ENCODE measurements around the gene B4GALT5.

B4GALT5 gene

DNA sequence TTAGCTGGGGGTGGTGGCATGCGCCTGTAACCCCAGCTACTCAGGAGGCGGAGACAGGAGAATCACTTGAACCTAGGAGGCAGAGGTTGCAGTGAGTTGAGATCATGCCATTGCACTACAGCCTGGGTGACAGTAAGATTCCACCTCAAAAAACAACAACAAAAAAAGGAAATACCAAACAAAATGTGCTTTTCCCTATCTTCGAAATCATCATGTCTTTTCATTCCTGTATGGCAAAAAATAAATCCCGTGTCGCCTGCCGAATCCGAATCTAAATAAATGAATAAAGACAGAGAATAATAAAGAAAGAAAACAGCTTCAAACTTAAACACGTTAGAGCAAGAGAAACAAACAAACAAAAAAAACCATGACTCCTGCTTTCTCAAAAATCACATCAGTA, 11.8 kb downstream of the B4GALT5 start:
- H3K27ac ChIP-seq (ENCODE audit: low read depth, low read length) = peak overlapping the region; percentile 77
- peaks cover 3 to 50% (median 37%) of the 10 kb centered on the region in 5 donors for H3K4me1 ChIP-seq (ENCODE audit: control insufficient read depth in 5 of 5, insufficient read depth in 5 of 5, low read length in 5 of 5)
- no peak overlapping the region for H3K4me3 ChIP-seq (ENCODE audit: low read depth in 1 of 5, low read length in 5 of 5)
- H3K9me3 ChIP-seq (ENCODE audit: control insufficient read depth in 5 of 5, low read length in 5 of 5) = no peaks in the 10 kb centered on the region
- no peaks in the 10 kb centered on the region for H3K36me3 ChIP-seq (ENCODE audit: control insufficient read depth in 5 of 5, insufficient read depth in 5 of 5, low read length in 5 of 5)
- H3K9ac ChIP-seq (ENCODE audit: low read length in 5 of 5) = no peak overlapping the region
- H3K27me3 ChIP-seq (ENCODE audit: control insufficient read depth in 5 of 5, insufficient read depth in 4 of 5, low read length in 5 of 5) = no peaks in the 10 kb centered on the region

DNA sequence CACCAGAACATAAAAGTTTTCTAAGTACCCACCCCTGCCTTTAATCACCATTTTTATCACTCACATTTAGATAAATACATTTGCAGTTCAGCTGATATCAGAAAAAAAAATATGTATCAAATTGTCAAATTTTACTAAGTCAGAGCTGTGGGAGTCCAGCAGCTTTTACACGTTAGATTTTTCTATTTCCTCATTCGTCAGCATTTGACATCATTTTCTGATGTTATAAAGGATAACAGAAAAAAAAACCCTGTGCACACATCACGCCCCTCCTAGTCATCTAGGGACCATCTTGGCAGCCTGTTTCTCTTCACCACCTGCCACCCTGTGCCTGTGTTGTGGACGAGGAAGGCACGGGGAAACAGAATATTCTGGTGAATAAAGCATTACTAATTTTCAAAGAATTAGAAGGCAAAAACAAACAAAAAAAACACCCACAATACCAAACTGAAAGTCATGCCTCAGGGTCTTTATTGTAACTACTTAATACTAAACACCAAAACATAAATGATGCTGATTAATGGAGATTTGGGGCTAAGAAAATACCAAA, 12.4 kb downstream of the B4GALT5 start:
- Histone ChIP-seq H3K36me3 (ENCODE audit: control insufficient read depth in 5 of 5, insufficient read depth in 5 of 5, low read length in 5 of 5) (no peaks in the 10 kb centered on the region), H3K4me1 (ENCODE audit: control insufficient read depth in 5 of 5, insufficient read depth in 5 of 5, low read length in 5 of 5) (peaks cover 3 to 46% (median 33%) of the 10 kb centered on the region in 5 donors), H3K27ac (ENCODE audit: low read depth, low read length) (peak overlapping the region; percentile 77), H3K4me3 (ENCODE audit: low read depth in 1 of 5, low read length in 5 of 5) (no peak overlapping the region), H3K27me3 (ENCODE audit: control insufficient read depth in 5 of 5, insufficient read depth in 4 of 5, low read length in 5 of 5) (no peaks in the 10 kb centered on the region), H3K9ac (ENCODE audit: low read length in 5 of 5) (peak overlapping the region in 2 of 5 donors; percentile 24 to 58), H3K9me3 (ENCODE audit: control insufficient read depth in 5 of 5, low read length in 5 of 5) (no peaks in the 10 kb centered on the region)

DNA sequence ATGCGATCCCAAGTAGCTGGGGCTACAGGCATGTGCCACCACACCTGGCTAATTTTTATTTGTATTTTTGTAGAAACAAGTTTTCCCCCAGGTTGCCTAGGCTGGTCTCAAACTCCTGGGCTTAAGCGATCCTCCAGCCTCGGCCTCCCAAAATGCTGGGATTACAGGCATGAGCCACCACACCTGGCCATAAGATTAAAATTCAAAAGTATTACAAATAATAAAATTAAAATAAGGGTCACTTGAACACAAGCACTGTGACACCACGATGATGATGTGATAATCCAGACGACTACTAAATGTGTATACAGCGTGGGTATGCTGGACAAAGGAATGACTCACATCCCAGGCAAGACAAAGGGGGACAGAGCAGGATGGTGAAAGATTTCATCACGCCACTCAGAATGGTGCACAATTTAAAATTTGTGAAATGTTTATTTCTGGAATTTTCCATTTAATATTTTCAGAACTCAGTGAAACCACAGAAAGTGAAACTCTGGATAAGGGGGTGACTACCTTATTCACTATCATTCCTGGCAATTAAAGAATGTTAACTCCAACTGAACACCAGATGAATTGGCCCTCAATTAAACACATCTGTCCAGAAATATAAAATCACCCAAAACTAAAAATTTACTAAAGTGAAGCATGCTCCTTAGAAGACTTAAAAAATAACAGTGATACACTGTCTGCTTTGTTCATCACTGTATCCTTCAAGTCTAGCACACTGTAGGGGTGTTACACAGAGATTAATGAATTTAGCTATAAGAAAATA, 13.1 kb downstream of the B4GALT5 start:
- no peaks in the 10 kb centered on the region for H3K9me3 ChIP-seq (ENCODE audit: control insufficient read depth in 5 of 5, low read length in 5 of 5)
- peaks cover 3 to 49% (median 35%) of the 10 kb centered on the region in 5 donors for H3K4me1 ChIP-seq (ENCODE audit: control insufficient read depth in 5 of 5, insufficient read depth in 5 of 5, low read length in 5 of 5)
- H3K27me3 ChIP-seq (ENCODE audit: control insufficient read depth in 5 of 5, insufficient read depth in 4 of 5, low read length in 5 of 5) = no peaks in the 10 kb centered on the region
- H3K4me3 ChIP-seq (ENCODE audit: low read depth in 1 of 5, low read length in 5 of 5) = no peak overlapping the region
- no peaks in the 10 kb centered on the region for H3K36me3 ChIP-seq (ENCODE audit: control insufficient read depth in 5 of 5, insufficient read depth in 5 of 5, low read length in 5 of 5)
- H3K27ac ChIP-seq (ENCODE audit: low read depth, low read length) = peak overlapping the region; percentile 77
- peak overlapping the region in 2 of 5 donors; percentile 24 to 58 for H3K9ac ChIP-seq (ENCODE audit: low read length in 5 of 5)

DNA sequence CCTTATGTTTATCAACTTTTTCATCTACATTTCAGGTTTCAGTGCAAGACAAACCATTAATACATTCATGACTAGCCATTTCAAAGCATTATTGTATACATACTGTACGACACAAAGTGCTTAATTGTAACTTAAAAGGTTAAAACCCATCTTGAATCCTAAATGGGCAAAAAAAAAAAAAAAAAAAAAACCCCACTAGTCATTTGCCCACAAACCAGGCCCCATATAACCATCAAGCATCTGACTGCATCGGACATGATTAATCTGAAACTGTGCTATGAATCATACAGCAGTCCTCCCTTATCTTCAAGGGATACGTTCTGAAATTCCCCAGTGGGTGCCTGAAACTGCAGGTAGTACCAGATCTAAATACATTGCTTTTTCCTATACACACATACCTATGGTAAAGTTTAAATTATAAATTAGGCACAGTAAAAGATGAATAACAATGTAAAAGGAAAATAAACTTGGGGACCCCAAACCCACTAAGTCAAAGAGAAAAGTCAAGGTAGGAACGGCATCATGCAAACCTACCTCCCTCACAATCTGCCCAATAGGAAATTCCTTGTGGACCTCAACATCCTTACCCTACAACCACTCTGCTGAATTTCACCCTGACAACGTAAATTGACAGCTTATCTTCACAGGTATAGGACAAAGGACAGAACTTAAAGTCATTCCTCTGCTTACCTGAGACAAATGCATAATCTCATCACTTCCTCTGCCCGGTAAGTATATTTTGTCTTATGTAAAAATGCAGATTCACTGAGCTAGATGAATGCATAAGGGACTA, 14.3 kb downstream of the B4GALT5 start:
- H3K36me3 ChIP-seq (ENCODE audit: control insufficient read depth in 5 of 5, insufficient read depth in 5 of 5, low read length in 5 of 5) = no peaks in the 10 kb centered on the region
- peaks cover 2 to 51% (median 36%) of the 10 kb centered on the region in 5 donors for H3K4me1 ChIP-seq (ENCODE audit: control insufficient read depth in 5 of 5, insufficient read depth in 5 of 5, low read length in 5 of 5)
- H3K9me3 ChIP-seq (ENCODE audit: control insufficient read depth in 5 of 5, low read length in 5 of 5) = no peaks in the 10 kb centered on the region
- no peak overlapping the region for H3K4me3 ChIP-seq (ENCODE audit: low read depth in 1 of 5, low read length in 5 of 5)
- peak overlapping the region; percentile 42 for H3K27ac ChIP-seq (ENCODE audit: low read depth, low read length)
- H3K27me3 ChIP-seq (ENCODE audit: control insufficient read depth in 5 of 5, insufficient read depth in 4 of 5, low read length in 5 of 5) = no peaks in the 10 kb centered on the region
- no peak overlapping the region for H3K9ac ChIP-seq (ENCODE audit: low read length in 5 of 5)

DNA sequence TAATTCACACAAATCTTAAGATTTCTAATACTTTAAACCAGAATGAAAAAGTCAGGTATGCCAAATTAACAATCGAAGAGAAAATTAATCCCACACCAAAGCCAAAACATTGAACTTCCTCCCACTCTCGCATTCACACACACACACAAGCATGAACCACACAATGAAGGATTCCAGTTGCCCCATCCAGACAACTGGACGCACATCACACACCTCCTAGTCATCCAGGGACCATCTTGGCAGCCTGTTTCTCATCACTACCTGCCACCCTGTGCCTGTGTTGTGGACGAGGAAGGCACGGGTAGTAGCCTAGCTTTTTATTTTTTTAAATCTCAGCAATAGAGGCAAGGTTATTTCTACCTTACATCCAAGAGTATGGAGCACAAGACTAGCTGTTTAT, 15.2 kb downstream of the B4GALT5 start:
- Histone ChIP-seq H3K9me3 (ENCODE audit: control insufficient read depth in 5 of 5, low read length in 5 of 5) (no peaks in the 10 kb centered on the region), H3K27me3 (ENCODE audit: control insufficient read depth in 5 of 5, insufficient read depth in 4 of 5, low read length in 5 of 5) (no peaks in the 10 kb centered on the region), H3K4me1 (ENCODE audit: control insufficient read depth in 5 of 5, insufficient read depth in 5 of 5, low read length in 5 of 5) (peaks cover 2 to 57% (median 43%) of the 10 kb centered on the region in 5 donors), H3K9ac (ENCODE audit: low read length in 5 of 5) (no peak overlapping the region), H3K4me3 (ENCODE audit: low read depth in 1 of 5, low read length in 5 of 5) (no peak overlapping the region), H3K27ac (ENCODE audit: low read depth, low read length) (no peak overlapping the region), H3K36me3 (ENCODE audit: control insufficient read depth in 5 of 5, insufficient read depth in 5 of 5, low read length in 5 of 5) (no peaks in the 10 kb centered on the region)

DNA sequence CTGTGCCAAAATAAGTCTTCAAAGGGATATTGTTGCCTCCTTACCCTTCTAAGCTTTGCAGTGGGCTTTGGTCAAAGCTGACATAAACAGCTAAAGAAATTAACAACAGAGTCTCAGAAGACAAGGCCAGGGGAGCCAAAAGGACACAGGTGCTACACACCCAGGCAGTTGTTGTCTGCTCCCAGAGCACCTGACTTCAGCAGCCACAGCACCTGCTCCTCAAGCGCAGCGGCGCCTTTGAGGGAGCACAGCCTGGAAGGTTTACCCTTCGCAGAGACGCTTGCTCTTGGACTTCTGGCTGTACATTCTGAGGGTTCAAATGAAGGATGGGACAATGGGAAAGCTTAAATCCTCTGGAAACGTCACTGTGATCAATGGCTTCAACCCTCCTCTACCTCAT, 16.6 kb downstream of the B4GALT5 start:
- peaks cover 2 to 62% (median 35%) of the 10 kb centered on the region in 5 donors for H3K4me1 ChIP-seq (ENCODE audit: control insufficient read depth in 5 of 5, insufficient read depth in 5 of 5, low read length in 5 of 5)
- no peaks in the 10 kb centered on the region for H3K36me3 ChIP-seq (ENCODE audit: control insufficient read depth in 5 of 5, insufficient read depth in 5 of 5, low read length in 5 of 5)
- H3K27ac ChIP-seq (ENCODE audit: low read depth, low read length) = peak overlapping the region; percentile 8
- no peaks in the 10 kb centered on the region for H3K27me3 ChIP-seq (ENCODE audit: control insufficient read depth in 5 of 5, insufficient read depth in 4 of 5, low read length in 5 of 5)
- H3K4me3 ChIP-seq (ENCODE audit: low read depth in 1 of 5, low read length in 5 of 5) = no peak overlapping the region
- no peak overlapping the region for H3K9ac ChIP-seq (ENCODE audit: low read length in 5 of 5)
- no peaks in the 10 kb centered on the region for H3K9me3 ChIP-seq (ENCODE audit: control insufficient read depth in 5 of 5, low read length in 5 of 5)

DNA sequence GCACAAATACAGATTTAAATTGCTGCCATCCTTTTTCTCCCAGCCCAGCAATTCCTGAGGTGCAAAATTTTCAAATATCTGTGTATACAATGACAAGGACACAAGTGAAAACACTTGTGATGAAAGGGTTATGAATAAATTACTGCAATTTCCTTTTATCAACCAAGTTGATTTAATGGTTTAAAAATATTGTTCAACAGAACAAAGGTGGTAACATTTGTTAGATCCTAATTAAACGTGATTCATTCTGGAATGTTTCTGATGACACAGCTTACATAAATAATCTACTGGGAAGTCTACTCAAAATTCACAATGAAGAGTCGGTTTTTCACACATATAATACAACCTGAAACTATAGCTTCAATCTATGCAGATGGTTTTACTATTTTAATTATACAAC, 17.1 kb downstream of the B4GALT5 start:
- H3K36me3 ChIP-seq (ENCODE audit: control insufficient read depth in 5 of 5, insufficient read depth in 5 of 5, low read length in 5 of 5) = no peaks in the 10 kb centered on the region
- peak overlapping the region in 2 of 5 donors; percentile 13 to 39 for H3K9ac ChIP-seq (ENCODE audit: low read length in 5 of 5)
- H3K4me3 ChIP-seq (ENCODE audit: low read depth in 1 of 5, low read length in 5 of 5) = no peak overlapping the region
- H3K27ac ChIP-seq (ENCODE audit: low read depth, low read length) = peak overlapping the region; percentile 14
- no peaks in the 10 kb centered on the region for H3K9me3 ChIP-seq (ENCODE audit: control insufficient read depth in 5 of 5, low read length in 5 of 5)
- H3K27me3 ChIP-seq (ENCODE audit: control insufficient read depth in 5 of 5, insufficient read depth in 4 of 5, low read length in 5 of 5) = no peaks in the 10 kb centered on the region
- H3K4me1 ChIP-seq (ENCODE audit: control insufficient read depth in 5 of 5, insufficient read depth in 5 of 5, low read length in 5 of 5) = peaks cover 2 to 61% (median 32%) of the 10 kb centered on the region in 5 donors

DNA sequence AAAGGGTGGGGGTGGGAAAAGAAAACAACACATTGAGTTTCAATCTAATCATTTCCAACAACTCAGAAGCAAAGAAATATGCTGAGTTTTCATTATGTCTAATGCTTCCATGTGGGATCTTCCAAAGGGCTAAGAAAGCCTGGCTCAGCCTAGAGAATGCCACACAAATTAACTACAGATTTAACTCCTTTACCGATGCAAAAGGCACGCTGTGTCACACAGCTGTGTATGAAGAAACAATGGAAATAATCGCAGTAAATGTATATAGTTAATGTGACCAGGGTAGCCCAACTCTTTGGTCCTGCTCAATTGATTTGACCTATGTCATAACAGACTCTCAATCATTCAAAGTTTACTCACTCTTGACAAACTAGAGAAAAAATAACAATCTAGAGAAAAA, 17.8 kb downstream of the B4GALT5 start:
- Histone ChIP-seq H3K36me3 (ENCODE audit: control insufficient read depth in 5 of 5, insufficient read depth in 5 of 5, low read length in 5 of 5) (no peaks in the 10 kb centered on the region), H3K27me3 (ENCODE audit: control insufficient read depth in 5 of 5, insufficient read depth in 4 of 5, low read length in 5 of 5) (no peaks in the 10 kb centered on the region), H3K9me3 (ENCODE audit: control insufficient read depth in 5 of 5, low read length in 5 of 5) (no peaks in the 10 kb centered on the region), H3K4me1 (ENCODE audit: control insufficient read depth in 5 of 5, insufficient read depth in 5 of 5, low read length in 5 of 5) (peaks cover 2 to 61% (median 31%) of the 10 kb centered on the region in 5 donors), H3K27ac (ENCODE audit: low read depth, low read length) (peak overlapping the region; percentile 14), H3K9ac (ENCODE audit: low read length in 5 of 5) (peak overlapping the region in 1 of 5 donors; percentile 13), H3K4me3 (ENCODE audit: low read depth in 1 of 5, low read length in 5 of 5) (no peak overlapping the region)

DNA sequence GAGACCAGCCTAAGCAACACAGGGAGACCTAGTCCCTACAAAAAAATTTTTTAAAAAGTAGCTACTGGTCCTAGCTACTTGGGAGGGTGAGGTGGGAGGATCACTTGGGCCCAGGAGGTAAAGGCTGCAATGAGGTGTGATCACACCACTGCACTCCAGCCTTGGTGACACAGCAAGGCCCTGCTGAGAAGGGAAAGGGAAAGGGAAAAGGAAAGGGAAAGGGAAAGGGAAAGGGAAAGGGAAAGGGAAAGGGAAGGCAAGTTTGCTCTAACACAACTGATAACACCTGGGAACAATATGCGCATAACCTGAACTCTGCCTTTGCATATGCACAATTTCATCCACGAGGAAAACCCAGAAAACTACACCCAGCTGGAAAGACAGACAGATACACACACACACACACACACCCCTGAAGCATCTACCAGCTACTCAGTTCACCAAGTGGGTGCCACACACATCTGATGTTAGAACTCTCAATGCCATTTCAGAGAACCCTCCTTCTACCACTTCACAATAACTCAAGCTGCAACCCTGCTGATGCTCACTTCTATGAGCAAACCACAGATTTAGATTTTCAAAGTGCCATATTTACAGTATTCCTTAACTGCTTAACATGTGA, 19.1 kb downstream of the B4GALT5 start:
- H3K36me3 ChIP-seq (ENCODE audit: control insufficient read depth in 5 of 5, insufficient read depth in 5 of 5, low read length in 5 of 5) = no peaks in the 10 kb centered on the region
- H3K4me3 ChIP-seq (ENCODE audit: low read depth in 1 of 5, low read length in 5 of 5) = no peak overlapping the region
- peaks cover 2 to 54% (median 34%) of the 10 kb centered on the region in 5 donors for H3K4me1 ChIP-seq (ENCODE audit: control insufficient read depth in 5 of 5, insufficient read depth in 5 of 5, low read length in 5 of 5)
- no peaks in the 10 kb centered on the region for H3K9me3 ChIP-seq (ENCODE audit: control insufficient read depth in 5 of 5, low read length in 5 of 5)
- peak overlapping the region; percentile 55 for H3K27ac ChIP-seq (ENCODE audit: low read depth, low read length)
- no peaks in the 10 kb centered on the region for H3K27me3 ChIP-seq (ENCODE audit: control insufficient read depth in 5 of 5, insufficient read depth in 4 of 5, low read length in 5 of 5)
- H3K9ac ChIP-seq (ENCODE audit: low read length in 5 of 5) = no peak overlapping the region
